Lower leg skin (tissue), 4 donors: ENCODE results near the gene STK38L. TPM values are rescaled to one million over a fixed set of nuclear protein-coding genes. Genes with fewer than 3 reads are reported as not detected.

Experiments
- DNase-seq, 2 donors: peaks; one replicate each; pipeline ENCODE4 v3.0.0-alpha.2; 2019; ENCODE audit warnings: low spot score in 2 of 2
- H3K4me3 ChIP-seq: fragments of 200-600 bp; sonication (generic); 2 replicates; pipeline ENCODE4 v1.5.1; 2017; ENCODE audit warnings: mild to moderate bottlenecking, low read depth; ENCODE audit not compliant: poor library complexity, severe bottlenecking
- CTCF ChIP-seq, 3 donors: fragments of 450-650 bp; IDR thresholded peaks; one replicate each; pipeline ENCODE4 v1.5.1; 2016; ENCODE audit warnings: antibody characterized with exemption in 3 of 3, mild to moderate bottlenecking in 3 of 3, moderate library complexity in 2 of 3
- POLR2A ChIP-seq, 2 donors: fragments of 450-650 bp; IDR thresholded peaks; one replicate each; pipeline ENCODE4 v1.6.1; 2016 to 2017; ENCODE audit warnings: antibody characterized with exemption in 2 of 2, mild to moderate bottlenecking in 1 of 2, moderate library complexity in 1 of 2
- WGBS, 2 donors: methylation state at CpG; one replicate each; pipeline ENCODE4 v1.1.5; 2018; 5-methylcytosine and 5-hydroxymethylcytosine counted together
- intact Hi-C: fragments of 100-400 bp; cut with DNase I; formaldehyde crosslinking; loops from one replicate; pipeline ENCODE4 v1.15.0; 2023; ENCODE audit warnings: low total_unique reads
- total RNA-seq, 4 donors: library from RNA; depleted of rRNA; stranded (reverse); fragments of >200 nt; gene quantifications; one replicate each; pipeline ENCODE4 v1.1.0, GENCODE V29; 2016

Gene STK38L
- total RNA-seq: 10 to 100 TPM; 19.1 to 39.2 (median 27.1) TPM

GRCh38 chr12:27243804-27244688 is at the start of gene STK38L:
Gene STK38L, plus strand, starts transcription at chr12:27244286. Its CDS starts 53,435 bp downstream, at chr12:27297721.
- no peak for TF ChIP-seq CTCF (IDR thresholded peaks at IDR 0.05)
- peak in 1 of 2 donors; percentile 51 for TF ChIP-seq POLR2A (IDR thresholded peaks at IDR 0.05)
- peak; percentile 95 to 99 for DNase-seq
- intact Hi-C loops: no loop called here
- WGBS, 2 donors: 7 to 8% methylated on average over 36 to 43 of the region's 69 CpGs
- H3K4me3 ChIP-seq: peak within 1 kb of the TSS; percentile 61

GRCh38 chr12:27194644-27195043 is 49.4 kb upstream of the STK38L start:
- no peak for DNase-seq
- intact Hi-C loops: no loop called here
- TF ChIP-seq POLR2A (IDR thresholded peaks at IDR 0.05) (no peak), CTCF (IDR thresholded peaks at IDR 0.05) (no peak)
- H3K4me3 ChIP-seq: no peak overlapping the region
- WGBS, 2 donors: 83 to 86% methylated on average over 2 of the region's 2 CpGs

DNA sequence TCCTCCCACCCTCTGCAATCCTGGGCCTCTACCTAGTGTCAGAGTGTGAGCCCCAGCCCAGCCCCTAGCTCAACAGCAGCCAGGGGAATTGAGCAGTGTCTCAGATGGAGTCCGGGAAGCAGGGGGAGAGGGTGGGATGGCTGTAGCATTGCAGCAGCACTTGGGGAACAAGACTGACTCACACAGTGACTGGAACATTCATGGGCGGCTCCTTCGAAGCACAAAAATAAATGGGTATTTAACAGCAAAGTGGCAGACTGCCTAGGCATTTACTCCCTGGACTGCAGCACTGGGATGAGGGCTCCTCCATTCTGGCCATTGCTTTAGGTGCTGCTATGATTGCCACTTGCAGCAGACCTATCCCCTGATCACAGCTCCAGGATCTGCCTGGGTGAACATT is 46.0 kb upstream of the STK38L start:
- intact Hi-C loops: no loop called here
- TF ChIP-seq CTCF (IDR thresholded peaks at IDR 0.05) (no peak), POLR2A (IDR thresholded peaks at IDR 0.05) (no peak)
- WGBS, 2 donors: 56 to 79% methylated on average over 3 of the region's 3 CpGs
- no peak overlapping the region for H3K4me3 ChIP-seq
- DNase-seq: no peak

DNA sequence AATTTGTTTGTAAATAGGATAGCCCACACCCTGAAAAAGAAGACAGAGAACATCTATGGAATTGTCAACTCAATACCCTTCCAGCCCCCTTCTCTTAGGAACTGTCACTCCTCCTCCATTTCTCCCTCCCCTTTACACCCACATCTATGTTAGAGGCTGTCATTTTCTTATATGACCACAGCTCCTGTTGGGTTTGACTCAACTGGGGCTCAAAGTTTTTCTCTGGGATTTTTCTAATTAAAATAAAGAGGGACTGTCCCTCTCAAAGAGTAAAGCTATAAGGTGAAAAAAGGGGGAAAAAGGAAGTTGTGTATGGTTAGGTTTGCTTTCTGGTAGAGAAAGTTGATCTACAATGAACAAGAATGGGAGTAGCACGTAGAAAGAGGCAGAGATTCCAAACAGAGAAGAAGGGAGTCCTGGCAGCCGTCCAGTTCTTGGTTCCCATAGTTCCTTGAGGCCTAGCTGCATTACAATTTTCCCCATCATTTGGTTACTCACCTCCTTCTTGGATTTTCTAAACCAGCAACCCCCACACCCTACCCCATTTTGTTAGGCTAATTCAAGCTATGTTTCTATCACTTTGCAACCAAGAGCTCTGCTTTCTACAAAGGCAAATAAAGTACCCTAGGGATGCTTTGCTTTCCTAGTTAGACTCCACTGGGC is 44.3 kb upstream of the STK38L start:
- no peak for TF ChIP-seq CTCF (IDR thresholded peaks at IDR 0.05)
- no peak for TF ChIP-seq POLR2A (IDR thresholded peaks at IDR 0.05)
- no peak for DNase-seq
- 70 to 75% methylated on average over 2 of the region's 2 CpGs for WGBS, 2 donors
- intact Hi-C loops: no loop called here
- no peak overlapping the region for H3K4me3 ChIP-seq

DNA sequence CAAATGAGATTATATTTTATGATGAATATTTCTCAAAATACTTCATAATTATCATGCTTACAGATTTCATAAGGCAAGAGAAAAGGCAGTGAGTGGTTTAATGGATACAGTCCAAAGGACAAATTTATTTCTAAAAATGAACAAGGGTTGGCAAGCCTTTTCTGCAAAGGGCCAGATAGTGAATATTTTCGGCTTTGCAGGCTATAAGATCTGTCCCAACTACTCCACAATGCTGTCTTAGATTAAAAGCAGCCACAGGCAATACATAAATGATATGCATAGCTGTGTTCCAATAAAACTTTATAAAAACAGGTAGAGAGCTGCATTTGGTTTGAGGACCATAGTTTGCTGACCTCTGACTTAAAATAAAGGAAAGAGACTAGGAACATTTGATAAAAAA is 42.9 kb upstream of the STK38L start:
- intact Hi-C loops: no loop called here

More for the DNA sequence above, 42.9 kb upstream of the STK38L start:
- DNase-seq: no peak
- TF ChIP-seq POLR2A (IDR thresholded peaks at IDR 0.05) (no peak), CTCF (IDR thresholded peaks at IDR 0.05) (no peak)
- H3K4me3 ChIP-seq: no peak overlapping the region
- 44 to 55% methylated on average over 1 of the region's 1 CpG for WGBS, 2 donors
